ENCODE data around the gene MPPED1.

The MPPED1 gene, protein sequence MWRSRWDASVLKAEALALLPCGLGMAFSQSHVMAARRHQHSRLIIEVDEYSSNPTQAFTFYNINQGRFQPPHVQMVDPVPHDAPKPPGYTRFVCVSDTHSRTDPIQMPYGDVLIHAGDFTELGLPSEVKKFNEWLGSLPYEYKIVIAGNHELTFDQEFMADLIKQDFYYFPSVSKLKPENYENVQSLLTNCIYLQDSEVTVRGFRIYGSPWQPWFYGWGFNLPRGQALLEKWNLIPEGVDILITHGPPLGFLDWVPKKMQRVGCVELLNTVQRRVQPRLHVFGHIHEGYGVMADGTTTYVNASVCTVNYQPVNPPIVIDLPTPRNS

DNA sequence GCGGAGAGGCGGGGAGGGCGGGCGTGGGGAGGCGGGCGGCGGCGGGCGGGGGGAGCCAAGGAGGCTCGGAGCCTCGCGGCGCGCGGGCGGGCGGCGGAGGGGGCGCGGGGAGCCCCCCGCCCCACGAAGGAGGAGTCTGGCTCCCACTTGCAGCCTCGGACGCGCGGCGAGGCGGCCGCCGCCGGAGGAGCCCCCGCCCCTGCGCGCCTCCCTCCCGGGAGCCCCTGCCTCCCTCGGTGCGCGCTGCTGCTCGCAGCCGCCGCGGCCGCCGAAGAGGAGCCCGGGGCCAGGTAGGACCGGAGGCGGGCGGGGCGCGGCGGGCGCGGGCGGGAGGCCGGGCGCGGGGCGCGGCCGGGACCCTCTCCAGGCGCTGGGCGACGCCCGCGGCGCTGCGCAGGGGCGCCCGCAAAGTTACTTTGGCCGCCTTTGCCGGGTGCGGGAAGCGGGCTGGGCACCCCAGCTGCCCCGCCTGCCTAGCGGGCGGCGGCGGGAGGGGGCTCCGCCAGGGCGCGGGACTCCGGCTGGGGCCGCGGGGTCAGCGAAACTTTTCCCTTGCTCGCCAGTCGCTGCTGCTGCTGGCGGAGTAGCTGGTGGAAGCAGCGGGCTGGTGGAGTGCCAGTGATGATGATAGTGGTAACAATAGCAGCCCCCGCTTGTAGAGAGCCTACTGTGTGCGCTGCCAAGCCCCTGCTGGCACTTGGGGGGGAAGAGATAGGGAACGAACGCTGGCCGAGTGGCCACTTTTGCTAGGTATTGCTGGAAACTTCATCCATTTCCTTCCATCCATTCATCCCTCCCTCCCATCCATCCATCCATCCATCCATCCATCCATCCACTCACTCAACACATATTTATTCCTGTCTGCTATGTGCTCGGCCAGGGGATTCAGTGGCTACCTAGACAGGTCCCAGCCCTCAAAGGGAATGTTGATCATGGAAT, at the start of gene MPPED1:
Gene MPPED1 (plus strand): TSS at position 146 of the 939 bp plus-strand sequence. CDS start 12,972 bp downstream, outside the sequence.
- DNase-seq: no peak

GRCh38 chr22:43363315-43364168, 48.3 kb upstream of the MPPED1 start:
- DNase-seq: no peak

- no peak for DNase-seq
Measured at GRCh38 chr22:43364169-43364435, 47.7 kb upstream of the MPPED1 start.

DNA sequence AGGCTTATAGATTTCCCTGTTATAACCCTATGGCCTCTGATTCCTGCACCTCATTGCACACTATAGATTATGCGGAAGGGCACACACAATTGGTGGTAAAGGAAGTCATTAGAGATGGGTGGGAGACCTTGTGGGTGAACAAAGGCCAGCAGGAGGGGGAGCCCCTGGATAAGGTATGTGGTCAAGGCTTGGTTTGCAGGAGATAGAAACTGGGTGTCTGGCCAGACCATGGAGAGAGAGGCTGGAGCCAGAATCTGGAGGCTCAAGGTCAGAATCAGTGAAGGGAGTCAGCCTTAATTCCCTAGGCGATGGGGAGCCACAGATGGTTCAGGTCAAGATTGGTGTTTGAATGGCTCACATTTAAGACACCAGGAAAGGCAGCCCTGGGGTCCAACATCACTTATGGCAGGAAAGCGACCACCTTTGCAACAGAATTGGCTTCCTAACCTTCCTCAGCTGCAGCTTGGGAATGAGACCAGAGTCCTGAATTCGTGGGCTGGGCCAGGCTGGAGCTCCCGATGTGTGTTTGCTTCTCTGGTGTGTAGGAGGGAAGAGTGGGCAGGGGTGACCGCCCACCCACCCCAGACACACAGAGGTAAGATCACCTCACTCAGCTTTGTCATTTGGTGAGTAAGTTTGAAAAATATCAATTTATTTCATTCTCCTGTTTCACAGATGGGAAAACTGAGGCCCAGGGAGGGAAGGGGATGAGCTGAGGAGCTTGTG, 45.9 kb upstream of the MPPED1 start:
- no peak for DNase-seq

DNA sequence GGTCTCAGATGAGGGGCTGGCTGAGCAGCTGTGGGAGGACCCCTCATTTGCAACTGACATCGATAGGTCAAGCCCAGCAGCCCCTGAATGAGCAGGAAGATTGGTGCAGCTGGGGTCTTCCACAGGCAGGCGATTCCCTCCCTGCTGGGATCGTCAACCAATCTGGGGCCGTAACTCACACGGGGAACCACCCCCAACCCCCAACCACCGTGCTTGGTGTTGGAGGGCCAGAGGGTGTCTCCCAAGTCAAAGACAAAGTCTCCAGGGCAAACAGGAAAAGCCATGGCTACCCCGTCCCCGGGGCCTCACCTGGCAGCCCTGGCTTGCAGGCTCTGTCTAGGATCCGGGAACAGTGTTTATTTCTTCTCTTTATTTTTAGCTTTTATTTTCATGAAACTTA, 41.8 kb upstream of the MPPED1 start:
- no peak for DNase-seq

GRCh38 chr22:43375951-43376455, 35.8 kb upstream of the MPPED1 start:
- no peak for DNase-seq

DNA sequence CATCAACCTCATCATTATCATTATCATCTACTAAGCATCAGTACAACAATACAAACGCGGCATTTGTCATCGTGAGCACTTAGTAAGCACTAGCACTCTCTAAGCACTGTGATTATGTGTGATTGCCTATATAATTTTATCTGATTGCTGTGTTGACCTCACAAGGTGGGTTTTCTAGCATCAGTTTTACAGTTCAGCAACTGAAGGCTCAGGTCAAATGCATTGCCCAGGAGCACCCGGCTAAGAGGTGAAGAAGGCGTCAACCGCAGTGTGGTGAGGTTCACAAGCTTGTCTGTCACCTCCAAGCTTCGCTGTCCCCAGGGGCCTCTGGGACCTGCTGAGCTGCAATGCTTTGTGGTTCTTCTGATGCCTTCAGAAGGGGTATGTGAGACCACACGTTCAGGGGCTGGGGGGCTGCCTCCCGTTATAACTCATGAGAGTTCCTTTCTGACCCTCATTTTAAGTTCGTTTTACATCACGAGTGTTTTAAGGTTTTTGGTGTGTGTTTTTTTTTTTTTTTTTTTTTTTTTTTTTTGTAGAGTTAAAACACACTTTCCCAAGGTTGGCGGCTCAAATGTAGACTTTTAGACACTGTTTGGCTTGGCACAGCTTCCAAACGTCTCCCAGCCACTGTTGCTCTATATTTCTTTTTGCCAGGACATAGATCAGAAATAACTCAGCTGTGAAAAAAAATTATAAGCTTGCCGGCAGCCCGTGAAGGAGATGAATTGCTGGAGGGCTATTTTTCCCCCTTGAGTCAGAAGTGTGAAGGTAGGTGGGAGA, 34.9 kb upstream of the MPPED1 start:
- no peak for DNase-seq

DNA sequence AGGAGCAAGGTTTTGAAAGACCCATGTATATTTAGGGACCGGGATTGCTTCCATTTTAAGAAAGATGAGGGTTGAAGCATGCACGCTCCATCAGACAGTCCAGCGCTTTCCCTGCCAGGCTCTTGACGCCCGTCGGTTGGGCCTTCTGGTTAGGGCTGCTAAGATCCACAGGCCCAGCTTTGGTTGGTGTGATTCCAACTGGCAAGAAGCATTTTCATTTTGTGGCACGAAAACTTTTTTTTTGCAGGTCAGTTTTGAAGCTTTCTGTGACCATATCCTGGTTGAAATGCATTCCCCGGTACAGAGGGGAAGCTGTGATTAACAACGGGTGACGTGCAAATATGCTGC, 34.3 kb upstream of the MPPED1 start:
- peak in 1 of 51 donors; percentile 13 for DNase-seq

DNA sequence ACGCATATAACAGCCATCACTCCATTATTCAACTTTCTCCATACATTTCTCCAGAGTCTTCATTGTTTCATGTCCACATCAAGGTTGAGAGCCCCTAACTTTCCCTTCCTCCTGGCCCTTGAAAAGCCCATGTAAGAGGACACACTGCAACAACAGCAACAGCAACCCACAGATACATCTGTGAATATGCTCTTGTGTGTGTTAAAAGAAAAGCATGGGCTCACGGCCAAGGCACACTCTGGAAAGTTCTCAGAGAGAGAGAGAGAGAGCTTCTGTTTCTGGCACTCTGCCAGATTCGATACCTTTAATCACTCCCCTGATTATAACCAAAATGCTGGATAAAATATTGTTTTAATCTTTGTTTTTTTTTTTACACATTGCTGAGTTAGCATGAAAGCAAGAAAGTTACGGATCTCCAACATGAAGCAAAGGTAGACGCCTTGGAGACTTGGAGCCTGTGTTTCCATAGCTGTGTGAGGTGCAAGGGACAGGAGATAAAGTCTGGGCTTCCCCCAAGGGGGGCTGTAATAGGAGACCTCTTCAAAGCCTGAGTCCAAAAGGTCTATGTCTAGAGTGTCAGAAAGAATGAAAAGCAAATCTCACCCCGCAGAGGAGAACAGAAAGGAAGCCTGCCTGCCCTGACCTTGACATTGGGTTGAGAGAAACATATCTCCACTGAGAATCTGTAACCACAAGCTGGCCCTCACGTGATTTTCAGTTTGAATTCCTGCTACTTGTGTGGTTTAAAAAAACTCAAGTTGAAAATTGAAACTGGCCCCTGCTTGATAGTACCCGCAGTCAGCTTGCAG, 33.7 kb upstream of the MPPED1 start:
- no peak for DNase-seq

GRCh38 chr22:43381693-43382092, 30.1 kb upstream of the MPPED1 start:
- DNase-seq: no peak

DNA sequence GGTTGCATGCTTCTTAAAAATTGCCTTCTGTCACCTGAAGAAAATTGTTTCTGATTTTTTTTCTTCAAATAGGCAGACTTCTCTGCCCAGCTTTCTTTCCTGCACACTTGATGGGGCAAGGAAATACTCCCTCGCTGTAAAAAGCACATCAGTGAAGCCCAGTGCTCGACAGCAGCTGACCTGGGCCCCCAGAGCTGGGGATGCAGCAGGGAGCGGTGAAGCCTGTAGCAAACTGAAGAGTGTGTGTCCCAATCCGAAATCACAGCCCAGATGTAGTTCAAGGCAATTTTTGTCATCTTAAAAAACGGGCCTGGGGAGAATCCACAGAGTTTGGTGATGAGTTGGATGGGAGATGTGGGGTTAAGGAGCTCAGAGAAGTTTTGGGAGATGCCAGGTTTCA, 27.0 kb upstream of the MPPED1 start:
- DNase-seq: no peak

DNA sequence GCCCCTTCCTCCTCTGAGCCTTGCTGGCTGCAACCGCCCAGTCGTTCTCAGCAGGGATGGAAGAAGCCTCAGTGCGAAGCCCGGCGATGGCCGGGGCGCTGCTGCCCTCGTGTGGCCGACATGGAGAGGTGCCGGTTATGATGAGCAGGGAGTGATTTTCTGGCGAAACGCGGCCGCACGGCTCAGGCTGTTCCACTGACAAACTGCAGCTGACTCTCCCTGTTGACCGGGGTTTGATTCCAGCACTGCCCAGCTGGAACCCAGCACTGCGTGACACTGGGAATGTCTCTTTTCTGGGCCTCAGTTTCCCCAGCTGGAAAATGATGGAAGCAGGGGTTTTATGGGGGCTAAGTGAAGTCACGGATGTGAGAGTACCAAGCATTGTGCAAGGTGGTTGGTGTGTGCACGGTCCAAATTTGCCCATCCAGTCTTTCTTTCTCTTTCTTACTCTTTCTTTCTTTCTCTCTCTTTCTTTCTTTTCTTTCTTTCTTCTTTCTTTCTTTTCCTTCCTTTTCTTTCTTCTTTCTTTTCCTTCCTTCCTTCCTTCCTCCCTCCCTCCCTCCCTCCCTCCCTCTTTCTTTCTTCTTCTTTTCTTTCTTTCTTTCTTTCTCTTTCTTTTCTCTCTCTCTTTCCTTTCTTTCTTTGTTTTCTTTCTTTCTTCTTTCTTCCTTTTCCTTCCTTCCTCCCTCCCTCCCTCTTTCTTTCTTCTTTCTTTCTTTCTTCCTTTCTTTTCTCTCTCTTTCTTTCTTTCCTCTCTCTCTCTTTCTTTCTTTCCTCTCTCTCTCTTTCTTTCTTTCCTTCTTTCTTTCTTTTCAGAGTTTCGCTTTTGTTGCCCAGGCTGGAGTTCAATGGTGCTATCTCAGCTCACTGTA, 25.8 kb upstream of the MPPED1 start:
- DNase-seq: peak in 48 of 51 donors; percentile 17 to 84 (median 62)

DNA sequence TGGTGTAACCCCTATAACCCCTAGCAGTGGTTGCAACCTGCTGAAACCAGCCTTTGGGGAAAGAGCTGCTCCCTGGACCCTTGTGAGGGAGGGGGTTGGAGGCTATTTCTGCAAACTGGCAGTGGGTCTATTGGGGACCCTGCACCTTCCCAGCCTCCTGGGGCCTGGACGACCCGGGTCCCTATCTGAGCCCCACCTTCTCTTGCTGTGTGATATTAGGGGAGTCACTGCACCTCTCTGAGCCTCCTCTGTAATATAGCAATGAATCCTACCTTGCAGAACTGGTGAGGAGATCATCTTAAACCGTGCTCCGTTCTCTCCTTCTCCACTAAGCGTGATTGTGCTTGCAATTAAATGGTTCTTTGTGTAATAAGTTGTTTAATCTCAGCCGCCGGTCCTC, 24.0 kb upstream of the MPPED1 start:
- DNase-seq: no peak

DNA sequence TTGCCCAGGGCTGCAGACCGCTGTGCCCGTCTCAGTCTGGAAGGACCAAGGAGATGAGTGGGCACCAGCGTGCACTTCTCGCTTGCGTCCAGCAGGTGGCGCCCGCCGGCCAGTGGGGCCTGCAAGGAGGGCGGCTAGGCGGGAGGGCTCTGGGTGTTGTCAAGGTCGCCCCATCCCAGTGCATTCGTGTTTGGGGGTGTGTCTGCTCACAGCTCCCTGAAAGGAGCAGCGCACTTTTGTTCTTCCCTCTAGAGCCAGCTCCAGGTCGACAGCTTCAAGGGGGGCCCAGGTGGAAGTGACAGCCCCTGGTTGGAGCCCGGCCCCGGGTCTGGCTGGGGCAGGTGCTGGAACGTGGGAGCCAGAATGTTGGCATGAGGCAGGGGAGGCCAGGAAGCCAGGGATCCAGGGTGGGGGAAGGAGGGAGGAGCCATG, 23.4 kb upstream of the MPPED1 start:
- peak in 49 of 51 donors; percentile 3 to 84 (median 46) for DNase-seq

- DNase-seq: no peak
Measured at GRCh38 chr22:43389227-43389836, 22.5 kb upstream of the MPPED1 start.

DNA sequence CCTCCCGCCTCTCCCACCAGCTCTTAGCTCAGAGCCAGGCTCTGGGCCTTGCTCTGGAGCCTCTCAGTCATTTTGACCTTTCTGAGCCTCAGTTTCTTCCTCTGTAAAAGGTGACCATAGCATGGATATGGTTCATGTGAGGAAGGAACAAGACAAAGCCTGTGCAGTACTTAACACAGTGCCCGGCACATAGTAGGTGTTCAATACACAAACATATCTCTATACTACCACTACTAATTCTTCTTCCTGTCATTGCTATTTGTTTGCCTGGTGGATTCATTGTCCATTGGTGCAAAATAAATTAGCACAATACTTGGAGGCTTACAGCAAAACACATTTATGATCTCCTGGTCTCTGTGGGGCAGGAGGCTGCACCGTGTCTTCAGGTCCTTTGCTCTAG, 21.6 kb upstream of the MPPED1 start:
- no peak for DNase-seq

DNA sequence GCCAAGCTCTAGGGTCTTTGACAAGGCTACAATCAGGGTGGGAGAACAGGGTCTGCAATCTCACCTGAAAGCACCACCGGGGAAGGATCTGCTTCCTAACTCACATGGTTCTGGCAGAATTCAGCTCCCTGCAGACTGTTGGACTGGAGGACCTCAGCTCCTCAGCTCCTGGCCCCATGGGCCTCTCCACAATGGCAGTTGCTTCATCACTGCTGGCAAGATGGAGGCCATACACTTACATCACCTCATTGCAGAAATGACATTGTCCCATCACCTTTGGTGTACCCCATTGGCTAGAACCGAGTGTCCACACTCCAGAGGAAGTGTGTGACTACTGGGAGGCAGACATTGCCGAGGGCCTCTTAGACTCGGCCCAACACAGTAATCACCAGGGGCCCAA, 20.9 kb upstream of the MPPED1 start:
- DNase-seq: no peak

GRCh38 chr22:43391306-43391705, 20.5 kb upstream of the MPPED1 start:
- no peak for DNase-seq

All from hypothalamus (tissue), 51 donors.